ENCODE results near the gene NPAS3. TPM values are rescaled to one million over a fixed set of nuclear protein-coding genes. Genes with fewer than 3 reads are reported as not detected.

Gene NPAS3
- total RNA-seq, 1 experiment from 2014 or later = 0.36 TPM

- Histone ChIP-seq H3K4me2 (ENCODE audit: low read length) (no peak overlapping the region), H3K9ac (ENCODE audit: low read length) (no peak overlapping the region), H3F3A (ENCODE audit: low read length, unreplicated experiment) (no peaks in the 10 kb centered on the region), H3K9me2 (replicated peaks; ENCODE audit: low read length) (no peaks in the 10 kb centered on the region), H2AFZ (ENCODE audit: low read length) (no peak overlapping the region), H3K9me3 (ENCODE audit: low read length) (no peaks in the 10 kb centered on the region), H3K27me3 (ENCODE audit: low read length) (no peaks in the 10 kb centered on the region), H3K36me3 (ENCODE audit: low read depth, low read length) (no peaks in the 10 kb centered on the region), H3K79me2 (ENCODE audit: low read length) (no peaks in the 10 kb centered on the region), H3K4me3 (ENCODE audit: low read length) (no peak overlapping the region), H3K27ac (ENCODE audit: low read length) (no peak overlapping the region), H4K20me1 (ENCODE audit: low read length) (no peaks in the 10 kb centered on the region), H3K4me1 (ENCODE audit: insufficient read depth, low read length) (peaks cover 17% of the 10 kb centered on the region)
- POLR2A ChIA-PET (ENCODE audit: unreplicated experiment) = no interaction called here
- no peak for DNase-seq
- intact Hi-C loops (cut with micrococcal nuclease) = no loop called here
- TF ChIP-seq CTCF (conservative IDR thresholded peaks at IDR 0.05; ENCODE audit: low read depth, low read length) (no peak), EZH2phosphoT487 (IDR thresholded peaks at IDR 0.05; ENCODE audit: borderline replicate concordance, low read length) (no peak), EZH2 (IDR thresholded peaks at IDR 0.05; ENCODE audit: low read length, unreplicated experiment) (no peak)
- CTCF ChIA-PET = no interaction called here
- ATAC-seq = no peak
- no TSS peak for BruUV-seq (replicated peaks)
Measured at GRCh38 chr14:33710273-33710672, 771.6 kb downstream of the NPAS3 start.

DNA sequence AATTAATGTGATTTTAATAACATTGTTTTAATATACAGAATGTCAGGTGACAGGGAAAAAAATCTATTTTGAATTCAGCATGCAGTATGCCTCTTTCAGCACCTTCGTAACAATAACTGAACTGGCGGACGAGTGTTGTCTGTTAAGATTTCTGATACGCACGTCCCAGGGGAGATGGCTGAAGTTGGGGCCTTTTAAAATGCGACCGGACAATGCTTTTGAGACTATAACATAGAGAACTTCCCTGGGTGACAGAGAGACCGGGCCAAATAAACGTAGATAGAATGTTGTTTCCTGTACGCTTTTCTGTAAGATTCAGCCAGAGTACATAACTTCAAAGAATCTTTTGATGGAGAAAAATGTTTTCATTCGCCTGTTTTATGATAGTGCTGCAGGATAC lies 772.5 kb downstream of the NPAS3 start:
- no peaks in the 10 kb centered on the region for H3K27me3 ChIP-seq (ENCODE audit: low read length)

More for the DNA sequence above, 772.5 kb downstream of the NPAS3 start:
- H3K9me2 ChIP-seq (replicated peaks; ENCODE audit: low read length) = no peaks in the 10 kb centered on the region
- POLR2A ChIA-PET (ENCODE audit: unreplicated experiment) = no interaction called here
- H3K4me3 ChIP-seq (ENCODE audit: low read length) = no peak overlapping the region
- no peak overlapping the region for H3K27ac ChIP-seq (ENCODE audit: low read length)
- no TSS peak for BruUV-seq (replicated peaks)
- ATAC-seq (no peak), DNase-seq (no peak)
- no peak for TF ChIP-seq CTCF (conservative IDR thresholded peaks at IDR 0.05; ENCODE audit: low read depth, low read length)
- no peak for TF ChIP-seq EZH2phosphoT487 (IDR thresholded peaks at IDR 0.05; ENCODE audit: borderline replicate concordance, low read length)
- no peak for TF ChIP-seq EZH2 (IDR thresholded peaks at IDR 0.05; ENCODE audit: low read length, unreplicated experiment)
- H2AFZ ChIP-seq (ENCODE audit: low read length) = no peak overlapping the region
- no peaks in the 10 kb centered on the region for H3K79me2 ChIP-seq (ENCODE audit: low read length)
- H3F3A ChIP-seq (ENCODE audit: low read length, unreplicated experiment) = no peaks in the 10 kb centered on the region
- peaks cover 10% of the 10 kb centered on the region for H3K4me1 ChIP-seq (ENCODE audit: insufficient read depth, low read length)
- H3K9ac ChIP-seq (ENCODE audit: low read length) = no peak overlapping the region
- CTCF ChIA-PET = interaction anchor here (0.5 kb wide), 1 partner anchor 773 kb away, joined by 4 read pairs; the partner anchor contains the start of gene NPAS3
- intact Hi-C loops (cut with micrococcal nuclease) = no loop called here
- H3K36me3 ChIP-seq (ENCODE audit: low read depth, low read length) = no peaks in the 10 kb centered on the region
- H3K9me3 ChIP-seq (ENCODE audit: low read length) = no peaks in the 10 kb centered on the region
- H3K4me2 ChIP-seq (ENCODE audit: low read length) = no peak overlapping the region
- H4K20me1 ChIP-seq (ENCODE audit: low read length) = no peaks in the 10 kb centered on the region

All from PC-3 (cell line).